A204.1 (cell line): ENCODE results near the gene CCDC39.
A peak's percentile ranks its signal among the peaks of the same experiment; 100 is the strongest.
"Not testable (repeated sequence)": the region's sequence is repeated elsewhere in the genome, so short reads cannot be mapped to it uniquely, and the experiment has no call there.

Source experiments
- FAIRE-seq: peaks from 2 replicates; lab custom pipeline; 2012; peaks lifted over from hg19 to GRCh38; lab: Jason Lieb, UNC

The CCDC39 gene

DNA sequence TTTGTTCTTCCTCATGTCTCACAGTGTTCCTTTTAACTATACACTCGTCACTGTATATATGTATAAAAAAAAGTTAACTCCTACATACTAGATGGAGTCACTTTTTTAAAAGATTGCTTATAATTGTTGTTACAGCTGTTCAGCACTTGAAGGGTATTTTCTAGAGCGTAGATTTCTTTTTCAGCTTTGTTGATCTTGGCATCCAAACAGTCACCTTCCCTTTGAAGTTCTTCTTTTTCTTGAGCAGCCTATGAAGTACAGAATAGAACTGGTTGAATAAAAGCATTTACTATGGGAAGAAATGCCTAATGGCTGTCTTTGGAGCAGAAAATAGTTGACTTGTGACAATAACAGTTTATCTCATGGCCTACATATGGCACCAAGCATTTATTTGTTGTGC, 59.6 kb downstream of the CCDC39 start:
- FAIRE-seq = no peak

GRCh38 chr3:180618563-180618962, 60.7 kb downstream of the CCDC39 start:
- FAIRE-seq = not testable (repeated sequence)

DNA sequence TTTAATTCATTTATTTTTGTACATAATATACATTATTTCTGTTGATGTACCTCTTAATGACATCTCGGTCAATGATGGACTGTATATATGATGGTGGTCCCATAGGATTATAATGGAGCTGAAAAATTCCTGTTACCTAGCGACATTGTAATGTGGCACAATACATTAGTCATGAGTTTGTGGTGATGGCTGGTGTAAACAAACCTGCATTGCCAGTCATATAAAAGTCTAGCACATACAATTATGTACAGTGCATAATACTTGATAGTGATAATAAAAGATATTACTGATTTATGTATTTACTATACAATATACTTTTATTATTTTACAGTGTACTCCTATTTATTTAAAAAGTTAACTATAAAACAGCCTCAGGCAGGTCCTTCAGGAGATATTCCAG, 62.2 kb downstream of the CCDC39 start:
- FAIRE-seq = no peak

DNA sequence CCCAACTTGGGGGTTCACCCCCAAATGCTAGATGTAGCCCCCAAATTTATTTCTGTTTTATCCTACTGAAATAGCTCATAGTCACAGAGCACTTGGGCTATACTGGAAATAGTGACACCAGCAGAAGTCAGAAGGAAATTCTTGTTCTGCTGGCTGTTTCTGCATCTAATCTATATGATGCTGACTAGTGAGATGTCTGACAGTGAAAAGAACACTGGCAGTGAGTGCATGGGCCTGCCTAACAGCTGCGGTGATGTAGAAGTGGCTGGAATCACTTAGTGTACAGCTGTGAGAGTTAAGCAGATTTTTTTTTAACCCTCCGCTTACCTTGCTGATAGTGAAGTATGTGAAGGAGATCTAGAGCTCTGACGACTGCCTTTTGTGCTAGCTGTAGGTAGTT, 63.3 kb downstream of the CCDC39 start:
- FAIRE-seq = no peak

GRCh38 chr3:180612364-180612763, 66.9 kb downstream of the CCDC39 start:
- no peak for FAIRE-seq

GRCh38 chr3:180611006-180611405, 68.3 kb downstream of the CCDC39 start:
- no peak for FAIRE-seq

- FAIRE-seq = peak; percentile 95
Observed at GRCh38 chr3:180601688-180602666, 77.3 kb downstream of the CCDC39 start, which contains the start of gene TTC14. TSS of gene TTC14 (plus strand) at chr3:180602163. CDS start at chr3:180602262, 99 bp downstream.

DNA sequence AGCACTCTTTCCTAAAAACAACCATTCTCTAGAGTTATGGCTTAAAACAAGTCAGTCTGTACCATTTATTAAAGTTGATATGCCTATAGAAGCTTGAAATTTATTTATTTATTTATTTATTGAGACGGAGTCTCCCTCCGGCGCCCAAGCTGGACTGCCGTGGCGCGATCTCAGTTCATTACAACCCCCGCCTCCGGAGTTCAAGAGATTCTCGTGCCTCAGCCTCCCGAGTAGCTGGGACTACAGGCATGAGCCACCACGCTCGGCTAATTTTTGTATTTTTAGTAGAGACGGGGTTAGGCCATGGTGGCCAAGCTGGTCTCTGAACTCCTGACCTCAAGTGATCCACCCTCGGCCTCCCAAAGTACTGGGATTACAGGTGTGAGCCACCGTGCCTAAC, 78.8 kb downstream of the CCDC39 start:
- FAIRE-seq = no peak

GRCh38 chr3:180595559-180595935, 83.7 kb downstream of the CCDC39 start:
- FAIRE-seq = no peak

GRCh38 chr3:180594631-180595558, 84.4 kb downstream of the CCDC39 start:
- peak; percentile 58 for FAIRE-seq

- FAIRE-seq = not testable (repeated sequence)
Observed at GRCh38 chr3:180593631-180594030, 85.7 kb downstream of the CCDC39 start.

DNA sequence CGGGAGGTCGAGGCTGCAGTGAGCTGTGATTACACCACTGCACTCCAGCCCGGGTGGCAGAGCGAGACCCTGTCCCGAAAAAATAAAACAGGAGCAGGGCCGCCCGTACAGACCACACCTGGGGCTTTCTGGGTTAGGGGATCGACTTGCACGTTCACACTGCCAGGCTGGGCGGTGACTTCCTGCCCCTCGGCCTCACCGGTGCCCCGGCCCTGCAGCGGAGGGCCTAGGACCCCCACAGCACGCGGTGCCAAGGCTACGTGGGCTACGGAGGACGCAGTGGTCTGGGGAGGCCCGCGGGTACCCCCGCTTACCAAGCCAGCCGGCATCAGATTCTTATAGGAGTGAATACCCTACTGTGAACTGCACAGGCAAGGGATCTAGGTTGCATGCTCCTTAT, 88.9 kb downstream of the CCDC39 start:
- FAIRE-seq = no peak

- FAIRE-seq = no peak
Observed at GRCh38 chr3:180580934-180581333, 98.4 kb downstream of the CCDC39 start.

DNA sequence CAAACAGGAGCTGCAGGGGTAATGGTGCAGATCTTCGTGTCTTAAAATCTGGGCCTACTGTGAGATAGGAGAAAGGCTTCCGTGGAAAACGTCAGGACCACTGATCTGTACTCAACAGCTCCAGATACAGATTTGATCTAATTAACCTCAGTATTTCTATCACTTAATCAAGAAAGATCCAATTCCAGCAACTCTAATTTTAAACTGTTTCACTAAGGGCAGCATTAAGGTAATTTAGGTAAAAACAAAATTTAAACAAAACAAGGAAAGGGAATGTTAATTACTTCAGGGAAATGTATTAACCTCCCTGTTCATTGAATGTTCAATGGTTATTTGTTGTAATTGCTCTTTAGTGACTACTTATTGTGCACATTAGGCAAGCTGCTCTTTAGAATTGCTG, 103.7 kb downstream of the CCDC39 start:
- no peak for FAIRE-seq

DNA sequence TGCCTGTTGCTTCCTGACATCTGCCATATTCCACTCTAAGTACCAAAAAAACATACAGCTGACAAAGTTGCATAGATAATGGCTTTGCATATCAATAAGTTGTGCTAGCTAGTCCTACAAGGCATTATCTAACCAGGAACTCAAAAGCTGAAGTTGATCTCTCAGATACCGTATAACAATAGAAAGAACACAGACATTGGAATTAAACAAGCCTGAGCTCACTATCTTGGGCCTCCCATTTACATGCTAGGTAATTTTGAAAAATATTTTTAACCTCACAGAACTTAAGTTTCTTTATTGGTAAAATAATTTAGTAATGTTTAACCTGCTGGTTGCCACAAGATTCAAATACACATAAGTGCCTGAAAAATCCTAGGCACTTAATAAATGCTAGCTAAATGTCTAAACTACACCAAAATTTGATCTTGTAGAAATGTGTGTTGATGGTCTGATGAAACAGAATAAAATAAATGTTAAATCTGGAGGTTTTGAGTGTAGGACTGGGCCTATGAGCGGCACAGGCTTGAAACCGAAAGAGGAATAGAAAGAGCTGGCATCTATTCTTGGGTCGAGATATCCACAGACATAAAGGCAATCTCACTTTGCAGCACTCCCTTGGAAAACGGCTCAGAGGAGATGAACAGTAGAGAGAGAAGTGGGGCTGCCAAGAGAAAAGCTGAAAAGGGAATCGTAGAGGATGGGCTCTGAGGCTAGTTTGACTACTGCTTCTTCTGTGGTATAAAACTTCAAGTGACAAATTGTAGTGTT, 107.3 kb downstream of the CCDC39 start:
- FAIRE-seq = no peak

DNA sequence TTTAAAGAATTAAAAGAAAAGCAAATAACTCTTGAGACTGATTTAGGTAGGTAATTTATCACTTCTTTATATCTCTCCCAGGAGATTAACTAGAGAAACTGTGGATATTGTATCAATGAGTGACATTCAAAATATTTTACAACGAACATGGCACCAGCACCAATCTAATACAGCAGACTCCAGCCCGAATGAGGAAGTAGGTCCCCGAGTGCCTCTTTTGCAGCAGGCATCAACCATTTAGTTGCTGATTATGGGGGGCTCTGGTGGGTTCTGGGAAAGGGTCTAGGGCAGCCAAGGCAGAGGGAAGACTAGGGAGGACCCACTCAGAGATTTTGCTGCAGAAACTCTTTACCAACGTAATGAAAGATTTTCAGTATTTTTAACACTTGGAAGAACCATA, 109.1 kb downstream of the CCDC39 start:
- no peak for FAIRE-seq

- FAIRE-seq = no peak
Observed at GRCh38 chr3:180564676-180565075, 114.6 kb downstream of the CCDC39 start.
